Keratinocyte (primary cell): ENCODE results near the gene CDKN2C. TPM values are rescaled to one million over a fixed set of nuclear protein-coding genes. Genes with fewer than 3 reads are reported as not detected.
"Not testable (repeated sequence)": the region's sequence is repeated elsewhere in the genome, so short reads cannot be mapped to it uniquely, and the experiment has no call there.

ENCODE experiments used
- DNase-seq: peaks from one replicate; pipeline ENCODE4 v3.0.0-alpha.2; 2011; ENCODE audit warnings: low read depth, missing footprints, low spot score
- FAIRE-seq: peaks from 2 replicates; lab custom pipeline; 2011; peaks lifted over from hg19 to GRCh38; lab: Jason Lieb, UNC
- H2AFZ ChIP-seq: 2 replicates; pipeline ENCODE4 v1.6.0; 2012; ENCODE audit warnings: low read length, control low read depth, inconsistent platforms; ENCODE audit not compliant: control insufficient read depth
- H3K27ac ChIP-seq: 2 replicates; pipeline ENCODE4 v1.5.1; 2011; ENCODE audit warnings: low read length; ENCODE audit not compliant: control insufficient read depth, insufficient read depth
- H3K27me3 ChIP-seq: 3 replicates; pipeline ENCODE4 v1.6.0; 2011; ENCODE audit warnings: low read length; ENCODE audit not compliant: control insufficient read depth, insufficient read depth; ENCODE audit errors: extremely low read depth
- H3K36me3 ChIP-seq, 2 experiments: 2 replicates in 1 of 2; 3 replicates in 1 of 2; pipeline ENCODE4 v1.5.1; 2011; ENCODE audit warnings: low read length in 2 of 2, mild to moderate bottlenecking in 1 of 2; ENCODE audit not compliant: control insufficient read depth in 2 of 2, insufficient read depth in 2 of 2; ENCODE audit errors: extremely low read depth in 1 of 2
- H3K4me1 ChIP-seq: 3 replicates; pipeline ENCODE4 v1.5.1; 2011; ENCODE audit warnings: low read length; ENCODE audit not compliant: control insufficient read depth, insufficient read depth; ENCODE audit errors: extremely low read depth
- H3K4me2 ChIP-seq: 3 replicates; pipeline ENCODE4 v1.6.0; 2011; ENCODE audit warnings: low read depth, low read length; ENCODE audit not compliant: control insufficient read depth, insufficient read depth; ENCODE audit errors: extremely low read depth
- H3K4me3 ChIP-seq, 3 experiments: fragments of 200-600 bp in 1 of 3; sonication (generic) in 1 of 3; 2 replicates in 2 of 3; 3 replicates in 1 of 3; pipeline ENCODE4 v1.5.1; 2011 to 2016; ENCODE audit warnings: low read length in 3 of 3, mild to moderate bottlenecking in 3 of 3, control low read depth in 2 of 3, inconsistent platforms in 1 of 3, low read depth in 1 of 3, mixed read lengths in 1 of 3, mixed run types in 1 of 3, moderate library complexity in 1 of 3; ENCODE audit not compliant: control insufficient read depth in 2 of 3, insufficient read depth in 2 of 3; ENCODE audit errors: extremely low read depth in 1 of 3
- H3K79me2 ChIP-seq: 2 replicates; pipeline ENCODE4 v1.6.0; 2012; ENCODE audit warnings: low read length; ENCODE audit not compliant: control insufficient read depth, insufficient read depth
- H3K9ac ChIP-seq: 3 replicates; pipeline ENCODE4 v1.6.0; 2011; ENCODE audit warnings: low read length; ENCODE audit not compliant: control insufficient read depth, insufficient read depth; ENCODE audit errors: extremely low read depth
- H3K9me1 ChIP-seq: 3 replicates; pipeline ENCODE4 v1.6.0; 2011; ENCODE audit warnings: low read length; ENCODE audit not compliant: control insufficient read depth, insufficient read depth; ENCODE audit errors: extremely low read depth
- H3K9me3 ChIP-seq: 2 replicates; pipeline ENCODE4 v1.5.1; 2012; ENCODE audit warnings: low read depth, low read length; ENCODE audit not compliant: control insufficient read depth
- H4K20me1 ChIP-seq: 3 replicates; pipeline ENCODE4 v1.6.0; 2011; ENCODE audit warnings: low read length; ENCODE audit not compliant: control insufficient read depth, insufficient read depth; ENCODE audit errors: extremely low read depth
- EZH2 ChIP-seq: IDR thresholded peaks from one replicate; pipeline ENCODE4 v1.6.1; 2012; ENCODE audit warnings: inconsistent platforms, mild to moderate bottlenecking, low read length, moderate library complexity
- dilution Hi-C: fragments of 300-500 bp; cut with MboI; formaldehyde crosslinking; loops from one replicate; pipeline ENCODE4 v1.7.0; 2020; ENCODE audit warnings: low sequenced_read_pairs; ENCODE audit not compliant: extremely low pct_ligation_motif_present
- polyA plus RNA-seq, 5 experiments: library from polyadenylated mRNA; depleted of rRNA in 3 of 5; stranded (reverse) in 3 of 5; stranded (forward) in 1 of 5; unstranded in 1 of 5; fragments of >200 nt; gene quantifications; 1 replicate in 1 of 5; 2 replicates in 3 of 5; 3 replicates in 1 of 5; pipeline versions ENCODE4 v1.2.1 to v1.2.3, GENCODE V29; 2011 to 2012; ENCODE audit warnings: missing spikeins in 2 of 5, low read depth in 1 of 5, low replicate concordance in 1 of 5
- TF ChIP-seq, protein P1 (sequence below), 3 experiments: IDR thresholded peaks in 1 of 3; conservative IDR thresholded peaks in 1 of 3; optimal IDR thresholded peaks in 1 of 3; 2 replicates in 2 of 3; 3 replicates in 1 of 3; pipeline versions ENCODE3 to v1.5.1; 2011; ENCODE audit warnings: low read length in 3 of 3, mild to moderate bottlenecking in 3 of 3, moderate library complexity in 2 of 3, control low read depth in 1 of 3, inconsistent platforms in 1 of 3; ENCODE audit not compliant: insufficient read depth in 2 of 3; ENCODE audit errors: extremely low read depth in 1 of 3

The CDKN2C gene
- polyA plus RNA-seq, 1 donor (not counting 4 experiments of a cell fraction or from before 2014, with no cell fraction given), result 1.3 TPM

DNA sequence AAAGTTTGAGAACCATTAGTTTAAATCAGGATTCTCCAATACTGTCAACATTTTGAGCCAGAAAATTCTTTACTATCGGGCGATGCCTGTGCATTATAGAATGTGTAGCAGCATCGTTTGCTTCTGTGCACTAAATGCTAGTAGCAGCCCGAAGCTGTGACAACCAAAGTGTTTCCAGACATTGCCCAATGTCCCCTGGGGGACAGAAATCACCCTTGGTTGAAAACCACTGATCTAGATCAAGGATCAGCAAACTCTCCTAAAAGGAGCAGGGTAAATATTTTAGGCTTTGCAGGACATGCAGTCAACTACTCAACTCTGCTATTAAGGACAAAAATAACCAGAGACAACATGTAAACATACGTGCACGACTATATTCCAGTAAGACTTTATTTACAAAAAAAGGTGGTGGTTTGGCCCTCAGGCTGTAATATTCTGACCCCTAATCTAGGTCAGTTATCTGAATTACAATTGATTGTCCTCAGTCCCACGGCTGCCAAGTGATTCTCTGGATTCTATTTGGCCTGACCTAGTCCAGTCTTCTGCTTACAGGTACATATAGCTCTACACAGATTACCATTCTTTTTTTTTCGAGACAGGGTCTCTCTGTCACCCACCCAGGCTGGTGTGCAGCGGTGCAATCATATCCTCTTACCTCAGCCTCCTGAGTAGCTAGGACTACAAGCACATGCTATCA is 20.6 kb upstream of the CDKN2C start:
- Histone ChIP-seq H3K9me3 (no peaks in the 10 kb centered on the region), H3K9me1 (peaks cover 3% of the 10 kb centered on the region), H3K4me2 (no peak overlapping the region), H3K9ac (no peak overlapping the region), H3K79me2 (peaks cover 81% of the 10 kb centered on the region), H3K4me1 (peaks cover 5% of the 10 kb centered on the region), H3K36me3 (peaks cover 0 to 6% of the 10 kb centered on the region in 2 experiments), H3K27ac (no peak overlapping the region), H4K20me1 (peaks cover 6% of the 10 kb centered on the region), H3K4me3 (no peak overlapping the region), H2AFZ (no peak overlapping the region), H3K27me3 (no peaks in the 10 kb centered on the region)
- TF ChIP-seq, protein P1, sequence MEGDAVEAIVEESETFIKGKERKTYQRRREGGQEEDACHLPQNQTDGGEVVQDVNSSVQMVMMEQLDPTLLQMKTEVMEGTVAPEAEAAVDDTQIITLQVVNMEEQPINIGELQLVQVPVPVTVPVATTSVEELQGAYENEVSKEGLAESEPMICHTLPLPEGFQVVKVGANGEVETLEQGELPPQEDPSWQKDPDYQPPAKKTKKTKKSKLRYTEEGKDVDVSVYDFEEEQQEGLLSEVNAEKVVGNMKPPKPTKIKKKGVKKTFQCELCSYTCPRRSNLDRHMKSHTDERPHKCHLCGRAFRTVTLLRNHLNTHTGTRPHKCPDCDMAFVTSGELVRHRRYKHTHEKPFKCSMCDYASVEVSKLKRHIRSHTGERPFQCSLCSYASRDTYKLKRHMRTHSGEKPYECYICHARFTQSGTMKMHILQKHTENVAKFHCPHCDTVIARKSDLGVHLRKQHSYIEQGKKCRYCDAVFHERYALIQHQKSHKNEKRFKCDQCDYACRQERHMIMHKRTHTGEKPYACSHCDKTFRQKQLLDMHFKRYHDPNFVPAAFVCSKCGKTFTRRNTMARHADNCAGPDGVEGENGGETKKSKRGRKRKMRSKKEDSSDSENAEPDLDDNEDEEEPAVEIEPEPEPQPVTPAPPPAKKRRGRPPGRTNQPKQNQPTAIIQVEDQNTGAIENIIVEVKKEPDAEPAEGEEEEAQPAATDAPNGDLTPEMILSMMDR (optimal IDR thresholded peaks at IDR 0.05 in 1 of 3, IDR thresholded peaks at IDR 0.05 in 1 of 3, conservative IDR thresholded peaks at IDR 0.05 in 1 of 3; ENCODE audit: extremely low read depth in 1 of 3, insufficient read depth in 2 of 3, low read length in 3 of 3), result no peak
- no peak for TF ChIP-seq EZH2
- DNase-seq (no peak), FAIRE-seq (no peak)
- dilution Hi-C loops, result no loop called here

DNA sequence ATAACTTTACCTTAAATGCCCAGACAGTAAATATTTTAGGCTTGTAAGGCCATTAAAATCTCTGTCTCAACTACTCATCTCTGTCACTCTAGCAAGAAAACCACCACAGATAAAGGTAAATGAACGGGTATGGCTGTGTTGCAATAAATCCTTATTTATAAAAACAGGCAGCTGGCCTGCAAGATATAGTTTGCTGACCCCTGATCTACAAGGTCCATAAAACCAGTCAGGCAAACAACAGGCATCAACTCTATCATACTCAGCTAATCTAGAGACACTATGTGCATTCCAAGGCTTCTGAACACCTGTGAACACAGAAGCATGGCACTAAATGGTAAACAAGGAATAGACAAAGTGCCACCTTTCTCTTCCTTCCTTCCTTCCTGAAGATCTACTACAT is 19.6 kb upstream of the CDKN2C start:
- Histone ChIP-seq H3K4me2 (no peak overlapping the region), H3K4me3 (no peak overlapping the region), H3K27ac (no peak overlapping the region), H2AFZ (no peak overlapping the region), H4K20me1 (peaks cover 6% of the 10 kb centered on the region), H3K4me1 (peaks cover 5% of the 10 kb centered on the region), H3K27me3 (no peaks in the 10 kb centered on the region), H3K79me2 (peaks cover 81% of the 10 kb centered on the region), H3K9me1 (peaks cover 3% of the 10 kb centered on the region), H3K9ac (no peak overlapping the region), H3K36me3 (peaks cover 0 to 1% of the 10 kb centered on the region in 2 experiments), H3K9me3 (no peaks in the 10 kb centered on the region)
- no peak for DNase-seq
- TF ChIP-seq, protein P1 (optimal IDR thresholded peaks at IDR 0.05 in 1 of 3, IDR thresholded peaks at IDR 0.05 in 1 of 3, conservative IDR thresholded peaks at IDR 0.05 in 1 of 3; ENCODE audit: extremely low read depth in 1 of 3, insufficient read depth in 2 of 3, low read length in 3 of 3), result no peak
- no peak for TF ChIP-seq EZH2
- no peak for FAIRE-seq
- dilution Hi-C loops, result no loop called here

DNA sequence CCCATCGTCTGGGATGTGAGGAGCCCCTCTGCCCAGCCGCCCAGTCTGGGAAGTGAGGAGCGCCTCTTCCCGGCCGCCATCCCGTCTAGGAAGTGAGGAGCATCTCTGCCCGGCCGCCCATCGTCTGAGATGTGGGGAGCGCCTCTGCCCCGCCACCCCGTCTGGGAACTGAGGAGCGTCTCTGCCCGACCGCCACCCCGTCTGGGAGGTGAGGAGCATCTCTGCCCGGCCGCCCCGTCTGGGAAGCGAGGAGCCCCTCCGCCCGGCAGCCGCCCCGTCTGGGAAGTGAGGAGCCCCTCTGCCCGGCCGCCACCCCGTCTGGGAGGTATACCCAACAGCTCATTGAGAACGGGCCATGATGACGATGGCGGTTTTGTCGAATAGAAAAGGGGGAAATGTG is 17.5 kb upstream of the CDKN2C start:
- H3K36me3 ChIP-seq, H3K9me3 ChIP-seq, H3K4me3 ChIP-seq, DNase-seq, H4K20me1 ChIP-seq, H3K9me1 ChIP-seq, H2AFZ ChIP-seq, H3K27ac ChIP-seq, dilution Hi-C loops, H3K4me2 ChIP-seq, H3K4me1 ChIP-seq, H3K9ac ChIP-seq, H3K27me3 ChIP-seq, FAIRE-seq: not testable (repeated sequence)
- peaks cover 78% of the 10 kb centered on the region for H3K79me2 ChIP-seq
